ENCODE measurements around the gene RPS14.
"Not testable (repeated sequence)": the region's sequence is repeated elsewhere in the genome, so short reads cannot be mapped to it uniquely, and the experiment has no call there.

The RPS14 gene

DNA sequence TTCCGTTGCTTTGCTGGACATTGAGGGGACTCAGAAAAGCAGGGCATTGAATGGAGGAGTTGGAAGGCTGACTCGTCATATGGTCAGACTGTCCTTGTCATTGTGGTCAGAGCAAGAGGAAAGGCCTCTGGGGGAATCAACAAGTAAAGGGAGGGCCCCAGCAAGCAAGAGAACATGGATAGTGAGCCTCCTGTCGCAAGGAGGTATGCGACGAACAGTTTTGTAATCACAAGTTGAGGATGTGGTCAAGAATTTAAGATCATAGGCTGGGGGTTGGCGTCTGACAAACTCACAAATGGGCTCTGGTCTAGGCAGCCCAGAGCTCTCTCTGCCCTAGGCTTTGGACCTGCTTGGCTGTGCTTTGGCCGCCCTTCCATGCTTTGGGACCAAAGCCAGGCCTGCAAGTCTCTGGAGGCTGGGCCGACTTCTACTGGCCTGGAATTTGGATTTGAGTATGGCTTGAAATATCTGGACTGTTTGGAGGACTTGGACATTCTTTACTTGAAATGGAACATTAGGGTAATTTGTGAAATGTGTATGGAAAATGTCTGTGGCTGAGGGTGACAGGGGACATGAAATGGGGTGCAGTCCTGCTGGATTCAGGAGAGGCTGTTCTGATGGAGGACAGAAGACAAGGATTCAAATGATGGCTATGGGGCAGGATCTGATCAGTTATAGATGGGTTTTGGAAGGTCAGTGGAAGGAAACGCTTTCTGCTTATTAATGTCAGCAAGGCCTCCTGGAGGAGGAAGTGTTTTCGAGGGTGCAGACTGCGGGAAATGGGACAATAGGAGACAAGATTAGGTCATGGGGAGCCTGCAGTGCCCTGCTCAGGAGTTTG, 39.2 kb upstream of the RPS14 start:
- no peak for TF ChIP-seq JUND (IDR thresholded peaks at IDR 0.05; ENCODE audit: low read depth)
- peak in 1 of 2 experiments; percentile 81 for DNase-seq (ENCODE audit: low read depth in 1 of 2, low spot score in 1 of 2)
- in situ Hi-C loops (cut with HindIII; ENCODE audit: low pct_unique_long_range_greater_than_20kb, low sequenced_read_pairs), result no loop called here

DNA sequence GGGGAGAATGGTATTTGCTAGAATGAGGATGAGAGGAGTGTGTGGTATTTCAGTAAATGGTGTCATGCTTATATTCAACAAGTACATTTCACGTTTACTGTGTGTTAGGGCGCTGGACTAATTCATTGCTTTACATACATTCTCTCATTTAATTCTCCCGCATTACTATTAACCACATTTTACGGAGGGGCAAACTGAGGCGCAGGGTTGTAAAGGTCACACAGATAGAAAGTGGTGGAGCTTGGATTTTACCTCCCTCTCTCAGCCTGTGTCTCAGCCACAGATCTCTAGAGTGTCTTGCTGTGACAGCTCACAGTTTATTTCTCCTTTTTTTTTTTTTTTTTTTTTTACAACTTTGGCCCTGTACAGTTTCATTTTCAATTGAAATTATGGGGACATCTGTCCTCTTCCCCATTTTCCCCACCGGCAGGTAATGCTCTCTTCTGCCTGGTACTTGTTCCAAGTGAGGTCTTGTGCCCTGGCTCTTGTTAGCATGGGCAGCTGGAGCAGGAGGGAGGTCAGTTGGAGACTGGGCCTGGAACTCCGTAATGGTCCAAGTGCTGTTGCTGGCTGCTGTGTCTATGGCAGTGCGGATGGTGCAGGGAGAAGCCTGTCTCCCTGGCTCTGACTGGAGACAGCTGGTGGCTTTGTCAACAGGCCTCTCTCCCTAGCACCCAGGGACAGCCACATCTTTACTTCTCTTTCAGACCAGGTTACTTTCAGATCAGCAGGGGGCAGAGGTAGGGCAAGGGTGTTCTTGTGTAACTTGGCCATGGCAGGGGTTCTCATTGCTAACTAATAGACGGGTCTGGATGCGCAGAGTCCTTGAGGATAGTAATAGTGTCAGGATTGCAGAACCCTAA, 37.9 kb upstream of the RPS14 start:
- no peak for TF ChIP-seq JUND (IDR thresholded peaks at IDR 0.05; ENCODE audit: low read depth)
- in situ Hi-C loops (cut with HindIII; ENCODE audit: low pct_unique_long_range_greater_than_20kb, low sequenced_read_pairs), result no loop called here
- peak in 1 of 2 experiments; percentile 80 for DNase-seq (ENCODE audit: low read depth in 1 of 2, low spot score in 1 of 2)

DNA sequence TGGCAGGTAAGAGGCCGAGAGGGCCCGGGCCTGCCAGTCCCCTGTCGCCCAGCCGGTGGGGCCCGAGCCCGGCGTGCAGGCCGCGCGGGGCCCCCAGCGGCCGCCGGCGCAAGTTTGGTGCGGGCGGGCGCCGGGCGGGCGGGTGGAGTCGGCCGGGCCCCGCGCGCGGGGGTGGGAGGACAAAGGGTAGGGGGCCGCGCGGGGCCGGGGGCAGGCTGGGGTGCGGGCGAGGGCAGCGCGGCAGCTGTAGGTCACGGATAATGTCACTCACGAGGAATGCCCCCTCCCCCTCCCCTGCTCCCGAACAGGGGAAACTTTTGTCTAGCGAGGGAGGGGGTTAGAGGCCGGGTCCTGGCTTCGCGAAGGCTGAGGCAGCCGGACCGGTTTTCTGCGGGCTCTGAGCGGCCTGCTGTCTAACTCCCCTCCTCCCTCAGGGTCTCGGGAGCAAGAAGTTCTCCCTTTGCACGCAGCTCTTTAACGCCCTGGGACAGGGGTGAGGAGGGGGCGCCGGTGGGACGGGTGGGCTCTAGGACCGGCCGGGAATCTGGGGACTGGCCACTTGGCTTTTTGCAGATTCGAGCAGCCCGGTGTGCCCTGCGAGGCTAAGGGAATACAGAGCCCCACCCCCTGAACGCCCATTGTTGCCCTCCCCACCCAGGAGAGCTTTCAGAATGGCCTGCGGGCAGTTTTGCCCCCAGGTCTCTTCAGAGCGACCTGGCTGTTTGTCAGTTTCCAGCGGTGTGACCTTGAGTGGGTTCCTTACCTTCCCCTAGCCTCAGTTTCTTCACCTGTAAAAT, 37.1 kb upstream of the RPS14 start:
- peak; percentile 91 to 94 for DNase-seq (ENCODE audit: low read depth in 1 of 2, low spot score in 1 of 2)
- no peak for TF ChIP-seq JUND (IDR thresholded peaks at IDR 0.05; ENCODE audit: low read depth)
- in situ Hi-C loops (cut with HindIII; ENCODE audit: low pct_unique_long_range_greater_than_20kb, low sequenced_read_pairs), result no loop called here

DNA sequence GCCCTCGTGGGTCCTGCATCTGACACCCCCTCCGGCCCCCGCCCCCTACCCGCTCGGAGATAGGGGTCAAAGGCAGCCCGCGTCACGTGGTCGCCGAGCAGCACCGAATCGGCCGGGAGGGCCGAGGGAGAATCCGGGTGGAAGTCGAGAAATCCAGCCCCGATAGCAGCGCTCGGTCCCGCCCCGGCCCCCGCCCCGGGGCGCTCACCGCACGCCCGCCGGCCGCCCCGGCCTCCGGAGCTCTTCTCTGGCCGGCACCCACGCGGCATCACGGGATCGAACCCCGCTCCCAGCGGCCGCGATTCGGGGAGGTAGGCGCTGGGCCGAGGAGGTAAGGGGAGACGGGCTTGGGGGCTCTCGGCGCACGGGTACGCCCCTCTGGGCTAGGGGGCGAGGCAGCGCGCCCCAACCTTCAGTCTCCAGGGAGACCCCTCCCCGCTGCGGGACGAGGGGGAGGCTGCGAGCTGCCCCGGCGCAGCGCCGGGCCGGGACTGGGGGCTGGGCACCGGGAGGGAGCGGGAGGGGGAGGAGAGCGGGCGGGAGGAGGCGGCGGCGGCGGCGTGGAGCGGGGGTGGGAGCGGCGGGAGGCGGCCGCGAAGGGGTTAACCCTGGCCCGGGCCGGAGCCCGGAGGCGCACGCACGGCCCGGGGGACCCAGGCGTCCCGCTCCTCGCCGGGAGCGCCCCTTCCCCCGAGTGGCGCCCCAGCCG, 36.3 kb upstream of the RPS14 start:
- peak; percentile 62 to 85 for DNase-seq (ENCODE audit: low read depth in 1 of 2, low spot score in 1 of 2)
- in situ Hi-C loops (cut with HindIII; ENCODE audit: low pct_unique_long_range_greater_than_20kb, low sequenced_read_pairs), result no loop called here
- TF ChIP-seq JUND (IDR thresholded peaks at IDR 0.05; ENCODE audit: low read depth), result no peak

DNA sequence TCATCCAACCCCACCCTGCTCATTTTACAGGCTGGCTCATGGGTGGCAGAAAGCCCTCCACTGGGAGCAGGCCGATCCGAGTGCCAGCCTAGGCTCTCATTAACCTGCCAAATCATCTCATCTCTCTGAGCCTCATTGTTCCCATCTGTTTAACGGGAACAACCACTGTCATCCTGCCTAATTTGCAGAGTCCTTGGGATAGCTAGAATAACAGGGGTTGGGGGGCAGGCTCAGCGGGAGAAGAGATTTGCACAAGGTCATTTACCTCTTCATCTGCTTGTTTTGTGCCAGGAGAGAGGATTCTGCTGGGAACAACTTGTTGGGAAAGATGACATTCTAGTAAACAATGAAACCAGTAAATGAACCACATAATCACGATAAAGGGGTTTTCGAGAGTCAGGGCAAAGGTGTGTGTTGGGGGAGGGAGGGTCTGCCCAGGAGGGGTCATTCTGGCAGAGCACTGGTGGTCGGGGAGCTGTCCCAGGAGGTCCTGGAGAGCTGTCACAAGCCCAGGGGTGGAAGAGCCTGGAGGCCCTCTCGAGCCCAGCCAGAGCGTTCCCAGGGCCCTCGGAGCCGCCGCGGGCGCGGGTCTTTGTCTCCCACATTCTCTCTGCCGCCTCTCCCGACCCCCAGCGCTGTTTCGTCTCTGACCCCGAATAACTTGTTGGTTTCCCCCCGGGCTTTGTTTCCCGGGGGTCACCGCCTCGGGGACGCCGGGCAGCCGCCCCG, 35.6 kb upstream of the RPS14 start:
- in situ Hi-C loops (cut with HindIII; ENCODE audit: low pct_unique_long_range_greater_than_20kb, low sequenced_read_pairs), result no loop called here
- DNase-seq (ENCODE audit: low read depth in 1 of 2, low spot score in 1 of 2), result no peak
- TF ChIP-seq JUND (IDR thresholded peaks at IDR 0.05; ENCODE audit: low read depth), result no peak

DNA sequence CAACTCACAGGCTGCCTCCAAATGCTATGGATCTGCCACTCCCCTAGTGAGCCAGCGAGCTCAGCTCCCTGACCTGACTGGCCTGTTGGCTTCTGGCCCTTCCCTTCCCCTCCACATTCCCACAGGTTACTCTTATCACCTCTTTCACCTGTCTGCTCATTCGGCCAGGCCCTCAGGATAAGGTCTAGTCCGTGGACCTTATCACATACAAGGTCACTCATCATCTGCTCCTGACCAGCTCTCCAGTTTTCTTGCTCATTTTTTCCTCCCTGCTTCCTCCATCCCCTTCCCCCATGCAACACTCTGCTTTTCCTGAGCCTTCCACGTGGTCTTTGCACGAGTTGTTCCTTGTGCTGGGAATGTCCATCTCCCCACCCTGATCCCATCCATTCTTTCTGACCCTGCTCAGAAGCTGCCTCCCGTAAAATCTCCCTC, 32.5 kb upstream of the RPS14 start:
- DNase-seq (ENCODE audit: low read depth in 1 of 2, low spot score in 1 of 2), result no peak
- no peak for TF ChIP-seq JUND (IDR thresholded peaks at IDR 0.05; ENCODE audit: low read depth)
- in situ Hi-C loops (cut with HindIII; ENCODE audit: low pct_unique_long_range_greater_than_20kb, low sequenced_read_pairs), result no loop called here

DNA sequence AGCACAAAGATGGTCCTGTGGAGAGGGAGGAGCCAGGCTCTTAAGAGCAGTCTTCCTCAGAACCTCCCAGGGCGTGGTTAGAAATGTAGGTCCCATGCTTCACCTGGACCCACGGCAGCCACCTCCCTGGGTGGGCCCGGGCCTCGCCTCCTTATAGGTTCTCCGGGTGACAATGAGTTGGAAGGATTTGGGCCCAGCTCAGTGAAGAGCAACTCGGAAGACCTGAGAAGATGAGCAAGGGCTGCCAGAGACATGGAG, 32.1 kb upstream of the RPS14 start:
- no peak for TF ChIP-seq JUND (IDR thresholded peaks at IDR 0.05; ENCODE audit: low read depth)
- no peak for DNase-seq (ENCODE audit: low read depth in 1 of 2, low spot score in 1 of 2)
- in situ Hi-C loops (cut with HindIII; ENCODE audit: low pct_unique_long_range_greater_than_20kb, low sequenced_read_pairs), result no loop called here

DNA sequence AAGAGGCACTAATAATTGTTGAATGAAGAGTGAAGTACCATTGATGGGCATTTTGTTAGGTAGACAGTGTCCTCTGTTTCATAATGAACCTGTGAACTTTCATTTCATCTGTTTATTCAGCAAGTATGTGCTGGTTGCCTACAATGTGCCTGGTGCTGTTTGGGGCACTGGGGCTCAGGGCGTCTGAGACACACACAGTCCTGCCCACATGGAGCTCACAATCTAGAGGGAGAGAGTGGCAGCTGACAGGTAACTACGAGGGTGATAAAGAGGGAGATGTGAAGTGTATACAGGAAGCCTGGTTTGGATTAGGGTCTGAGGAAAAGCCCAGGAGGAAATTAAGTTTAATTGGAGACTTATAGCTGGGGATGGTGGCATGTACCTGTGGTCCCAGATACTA, 29.9 kb upstream of the RPS14 start:
- in situ Hi-C loops (cut with HindIII; ENCODE audit: low pct_unique_long_range_greater_than_20kb, low sequenced_read_pairs), result no loop called here
- no peak for DNase-seq (ENCODE audit: low read depth in 1 of 2, low spot score in 1 of 2)
- TF ChIP-seq JUND (IDR thresholded peaks at IDR 0.05; ENCODE audit: low read depth), result no peak

DNA sequence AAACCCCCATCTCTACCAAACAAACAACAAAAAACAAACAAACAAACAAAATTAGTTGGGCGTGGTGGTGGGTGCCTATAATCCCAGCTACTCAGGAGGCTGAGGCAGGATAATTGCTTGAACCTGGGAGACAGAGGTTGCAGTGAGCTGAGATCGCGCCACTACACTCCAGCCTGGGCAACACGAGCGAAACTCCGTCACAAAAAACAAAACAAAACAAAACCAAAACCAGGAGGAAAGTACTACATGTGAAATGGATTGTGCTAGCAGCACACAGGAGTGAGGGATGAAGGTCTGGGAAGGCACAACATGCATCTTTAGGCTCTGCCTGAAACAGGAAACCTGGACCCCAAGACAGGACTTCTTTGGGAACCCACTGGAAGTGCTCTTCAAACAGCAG, 27.0 kb upstream of the RPS14 start:
- DNase-seq (ENCODE audit: low read depth in 1 of 2, low spot score in 1 of 2); in situ Hi-C loops (cut with HindIII; ENCODE audit: low pct_unique_long_range_greater_than_20kb, low sequenced_read_pairs): not testable (repeated sequence)

DNA sequence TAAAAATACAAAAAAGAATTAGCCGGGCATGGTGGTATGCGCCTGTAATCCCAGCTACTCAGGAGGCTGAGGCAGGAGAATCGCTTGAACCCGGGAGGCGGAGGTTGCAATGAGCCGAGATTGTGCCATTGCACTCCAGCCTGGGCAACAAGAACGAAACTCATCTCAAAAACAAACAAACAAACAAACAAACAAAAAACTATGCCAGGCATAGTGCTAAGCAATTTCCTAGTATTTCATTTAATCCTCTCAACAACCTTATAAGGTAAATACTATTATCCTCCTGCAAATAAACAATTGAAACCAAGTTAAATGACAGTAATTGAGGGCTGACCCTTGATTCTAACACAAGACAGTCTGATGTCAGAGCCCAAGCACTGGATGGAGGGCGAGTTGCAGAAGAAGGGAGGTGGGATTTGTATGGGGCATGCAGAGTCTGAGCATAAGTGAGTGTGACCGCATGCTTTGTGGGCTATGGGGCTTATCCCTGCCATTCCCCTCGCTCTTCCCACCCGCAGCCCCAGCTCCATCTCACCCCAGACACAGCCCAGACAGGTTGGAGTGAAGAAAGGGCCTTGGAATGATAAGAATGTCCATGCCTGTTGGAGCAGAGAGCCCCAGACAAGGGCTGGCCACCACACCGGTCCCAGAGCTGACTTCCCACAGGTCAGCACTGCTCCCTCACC, 24.3 kb upstream of the RPS14 start:
- TF ChIP-seq JUND (IDR thresholded peaks at IDR 0.05; ENCODE audit: low read depth), result no peak
- DNase-seq (ENCODE audit: low read depth in 1 of 2, low spot score in 1 of 2), result peak in 1 of 2 experiments; percentile 85
- in situ Hi-C loops (cut with HindIII; ENCODE audit: low pct_unique_long_range_greater_than_20kb, low sequenced_read_pairs), result no loop called here

All from T47D (cell line).